NCI-H82 (cell line): Measurements from ENCODE around the gene KCNIP3.
A peak's percentile ranks its signal among the peaks of the same experiment; 100 is the strongest.
"Not testable (repeated sequence)": the region's sequence is repeated elsewhere in the genome, so short reads cannot be mapped to it uniquely, and the experiment has no call there.

ENCODE experiments used
- DNase-seq: peaks from one replicate; lab custom pipeline; 2025; lab: John Stamatoyannopoulos, UW

The KCNIP3 gene

DNA sequence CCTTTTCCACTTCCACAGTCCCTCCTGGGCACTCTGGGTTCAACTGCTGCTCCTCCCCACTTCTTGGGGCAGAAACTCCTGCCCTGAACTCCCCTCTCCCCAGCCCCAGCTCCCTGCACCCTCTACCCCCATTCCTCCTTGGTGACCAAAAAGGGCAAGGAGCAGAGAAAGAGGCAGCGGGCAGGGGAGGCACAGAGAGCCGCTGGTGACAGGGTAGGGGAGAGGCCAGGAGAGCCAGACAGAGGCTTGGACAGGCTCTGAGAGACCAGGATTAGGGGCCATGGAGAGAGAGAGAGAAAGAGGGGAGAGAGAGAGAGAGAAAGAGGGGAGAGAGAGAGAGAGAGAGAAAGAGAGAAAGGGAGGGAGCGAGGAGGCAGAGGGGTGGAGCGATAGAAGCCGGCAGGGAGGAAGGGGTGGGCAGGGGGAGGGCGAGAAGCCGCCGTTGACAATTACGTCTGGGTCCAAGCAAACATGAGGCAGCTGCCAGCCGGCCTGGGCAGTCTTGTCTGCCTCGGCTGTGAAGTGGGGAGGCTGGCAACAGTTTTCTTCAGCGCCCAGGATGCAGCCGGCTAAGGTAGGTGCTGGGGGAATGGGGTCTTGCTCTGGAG lies at the start of gene KCNIP3:
Gene KCNIP3 (plus strand): TSS at position 468 of the 608 bp plus-strand sequence. CDS start 92 bp downstream, at position 560.
- DNase-seq: peak; percentile 75

DNA sequence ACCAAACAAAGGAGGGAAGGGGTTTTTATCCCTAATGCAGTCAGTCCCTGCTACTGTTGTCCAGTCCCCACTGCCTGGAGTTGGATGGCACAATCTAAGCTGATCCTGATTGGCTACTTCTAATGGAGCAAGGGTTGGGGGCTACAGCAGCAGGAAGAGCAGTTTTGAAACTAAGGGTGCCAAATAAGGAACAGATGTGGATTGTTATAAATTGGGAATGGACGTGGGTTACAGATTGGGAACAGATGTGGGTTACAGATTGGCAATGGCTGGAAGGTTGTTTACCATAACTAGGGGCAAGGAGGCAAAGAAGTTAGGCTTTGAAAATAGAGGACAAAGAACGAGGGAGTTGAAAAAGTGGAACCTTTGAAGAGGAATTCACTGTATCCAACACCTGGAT lies 38.9 kb upstream of the KCNIP3 start:
- DNase-seq: no peak

DNA sequence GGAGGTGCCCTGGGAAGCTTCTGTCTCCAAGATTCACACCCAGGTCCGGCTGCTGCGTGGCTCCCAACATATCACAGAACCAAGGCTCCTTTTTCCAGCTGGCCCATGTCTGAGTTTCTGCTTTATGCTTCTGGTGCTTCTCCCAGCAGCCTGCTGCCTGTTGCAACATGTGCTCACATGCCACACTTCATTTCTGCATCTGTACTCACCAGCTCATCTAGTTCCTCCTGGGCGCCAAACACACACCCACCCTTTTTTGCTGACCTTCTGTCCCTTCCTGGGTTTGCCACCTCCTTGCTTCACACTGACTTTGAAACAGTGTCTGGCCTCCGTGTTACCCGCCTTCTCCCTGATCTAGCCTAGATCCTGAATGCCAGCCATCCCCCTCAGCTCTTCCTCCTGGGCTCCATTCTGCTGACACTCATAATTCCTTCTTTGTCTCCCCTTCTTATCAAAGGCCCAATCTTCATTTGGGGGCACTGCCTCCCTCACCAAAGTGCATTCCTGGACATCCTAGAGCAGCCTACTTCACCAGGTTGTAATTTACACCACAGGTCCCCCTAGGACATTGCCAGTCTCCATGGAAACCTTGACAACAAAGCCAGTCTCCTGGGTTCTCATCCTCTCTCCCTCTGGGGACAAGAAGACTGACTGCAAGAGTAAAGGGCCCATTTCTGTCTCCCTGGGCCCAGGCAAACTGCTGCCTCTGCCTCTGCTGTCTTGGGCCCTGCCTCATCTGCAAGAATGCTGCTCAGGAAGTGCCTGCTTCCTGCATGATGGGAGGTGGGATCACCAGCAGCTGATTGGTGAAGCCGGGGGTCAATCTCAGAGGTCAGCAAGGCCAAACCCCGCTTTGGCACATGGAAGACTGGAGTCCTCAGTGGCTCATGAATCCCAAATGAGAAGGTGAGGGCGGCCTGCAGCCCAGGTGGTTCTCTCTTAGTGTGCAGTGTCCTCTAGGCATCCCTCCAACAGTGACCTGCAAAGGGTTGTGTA lies 36.8 kb upstream of the KCNIP3 start:
- no peak for DNase-seq

DNA sequence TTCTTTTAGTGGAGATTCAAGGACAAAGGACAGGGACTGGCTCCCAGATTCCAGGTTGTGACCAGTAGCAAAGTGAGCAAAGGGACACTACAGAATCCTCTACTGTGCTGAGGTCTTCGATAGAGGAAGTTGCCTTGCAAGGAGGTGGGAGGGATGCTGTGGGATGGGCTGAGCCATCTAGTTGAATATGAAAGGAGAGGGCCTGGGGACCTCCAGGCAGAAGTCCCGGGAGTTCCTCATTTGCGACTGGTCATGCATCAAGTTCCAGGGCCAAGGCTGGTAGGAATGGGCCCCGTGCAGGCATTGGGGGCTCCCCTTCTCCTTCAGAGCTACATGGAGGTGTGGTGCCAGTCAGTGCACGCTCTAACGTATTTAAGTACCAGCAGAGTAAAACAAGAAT lies 35.5 kb upstream of the KCNIP3 start:
- DNase-seq: no peak

DNA sequence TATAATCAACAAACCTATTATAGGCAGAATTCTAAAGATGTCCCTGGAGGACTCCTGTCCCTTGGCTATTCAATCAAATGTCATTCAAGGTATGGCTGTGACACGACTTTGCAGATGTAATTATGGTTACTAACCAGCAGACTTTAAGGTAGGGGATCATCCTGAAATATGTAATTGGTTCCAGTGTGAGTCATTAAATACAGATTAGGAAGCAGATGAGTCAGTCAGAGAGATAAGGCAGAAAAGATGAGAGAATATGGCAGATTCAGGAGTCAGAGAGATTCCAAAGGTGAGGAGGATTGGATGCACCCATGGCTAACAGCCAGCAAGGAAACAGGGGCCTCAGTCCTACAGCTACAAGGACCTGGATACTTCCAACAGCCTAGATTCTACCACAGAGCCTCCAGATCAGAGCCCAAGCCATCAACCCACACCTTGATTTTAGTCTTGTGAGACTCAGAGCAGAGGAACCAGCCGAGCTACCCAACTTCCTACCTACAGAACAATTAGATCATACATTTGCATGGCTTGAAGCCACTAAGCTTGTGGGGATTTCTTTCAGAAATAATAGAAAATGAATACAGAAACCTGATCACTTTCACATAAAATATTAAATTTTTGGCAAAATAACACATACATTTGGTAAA lies 34.1 kb upstream of the KCNIP3 start:
- no peak for DNase-seq

DNA sequence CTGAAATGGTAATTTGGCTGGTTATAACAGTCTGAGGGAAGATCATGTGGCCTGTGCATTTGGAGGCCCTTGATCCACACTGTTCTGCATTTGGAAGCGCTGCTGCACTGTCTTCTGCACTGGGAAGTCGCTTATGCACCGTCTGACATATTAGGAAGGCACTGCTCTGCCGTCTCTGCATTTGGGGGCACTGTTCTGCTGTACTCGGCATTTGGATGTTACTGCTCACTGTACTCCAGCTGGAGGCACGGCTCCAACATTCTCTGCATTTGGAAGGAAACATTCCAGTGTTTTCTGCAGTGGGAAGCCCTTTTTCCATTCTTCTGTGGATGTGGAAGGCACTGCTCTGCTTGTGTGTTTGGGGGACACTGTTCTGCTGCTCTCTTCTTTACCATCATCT lies 32.5 kb upstream of the KCNIP3 start:
- peak; percentile 20 for DNase-seq

DNA sequence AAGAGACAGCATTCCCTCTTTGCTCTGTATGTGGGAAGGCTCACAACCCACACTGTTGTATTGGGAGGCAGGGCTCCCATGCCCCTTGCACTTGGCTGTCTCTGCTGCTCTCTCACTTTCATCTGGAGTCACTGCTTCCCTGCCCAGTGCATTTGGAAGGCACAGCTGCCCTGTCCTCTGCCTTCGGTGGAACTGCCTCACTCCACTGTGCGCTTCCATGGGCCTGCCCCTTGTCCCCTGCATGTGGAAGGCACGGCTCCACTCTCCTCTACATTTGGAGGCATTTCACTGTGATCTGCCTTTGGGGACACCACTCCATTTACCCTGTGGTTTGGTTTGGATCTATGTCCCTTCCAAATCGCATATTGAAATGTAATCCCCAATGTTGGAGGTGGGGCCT lies 32.0 kb upstream of the KCNIP3 start:
- no peak for DNase-seq

DNA sequence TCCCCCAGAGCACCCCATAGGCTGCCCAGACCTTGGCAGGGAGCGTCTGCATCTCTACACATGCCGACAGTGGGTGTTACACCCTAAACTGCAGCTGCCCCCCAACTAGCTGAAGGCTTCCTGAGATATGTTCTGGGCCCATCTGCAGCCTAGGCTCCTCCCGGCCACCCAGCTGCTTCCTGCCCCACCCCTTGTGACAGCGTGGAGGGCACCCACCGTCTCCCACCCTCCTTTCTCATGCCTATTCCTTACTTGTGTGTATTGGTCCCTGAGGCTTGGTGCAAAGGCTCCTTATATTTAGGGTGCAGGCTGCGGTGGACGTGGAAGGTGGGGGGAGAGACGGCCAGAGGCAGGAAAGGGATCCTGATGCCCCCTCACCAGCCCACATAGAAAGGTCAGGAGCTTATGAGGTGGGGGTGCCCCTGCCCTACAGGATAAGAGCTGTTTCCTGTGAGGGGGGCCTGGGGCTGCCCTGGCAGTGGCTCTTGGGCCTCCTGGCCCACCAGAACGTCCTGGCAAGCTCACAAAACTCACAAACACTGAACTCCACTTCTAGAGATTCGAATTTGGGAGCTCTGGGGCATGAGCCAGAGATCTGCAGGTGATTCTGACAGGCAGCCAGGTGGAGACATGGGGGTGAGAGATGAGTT lies 30.2 kb upstream of the KCNIP3 start:
- no peak for DNase-seq

DNA sequence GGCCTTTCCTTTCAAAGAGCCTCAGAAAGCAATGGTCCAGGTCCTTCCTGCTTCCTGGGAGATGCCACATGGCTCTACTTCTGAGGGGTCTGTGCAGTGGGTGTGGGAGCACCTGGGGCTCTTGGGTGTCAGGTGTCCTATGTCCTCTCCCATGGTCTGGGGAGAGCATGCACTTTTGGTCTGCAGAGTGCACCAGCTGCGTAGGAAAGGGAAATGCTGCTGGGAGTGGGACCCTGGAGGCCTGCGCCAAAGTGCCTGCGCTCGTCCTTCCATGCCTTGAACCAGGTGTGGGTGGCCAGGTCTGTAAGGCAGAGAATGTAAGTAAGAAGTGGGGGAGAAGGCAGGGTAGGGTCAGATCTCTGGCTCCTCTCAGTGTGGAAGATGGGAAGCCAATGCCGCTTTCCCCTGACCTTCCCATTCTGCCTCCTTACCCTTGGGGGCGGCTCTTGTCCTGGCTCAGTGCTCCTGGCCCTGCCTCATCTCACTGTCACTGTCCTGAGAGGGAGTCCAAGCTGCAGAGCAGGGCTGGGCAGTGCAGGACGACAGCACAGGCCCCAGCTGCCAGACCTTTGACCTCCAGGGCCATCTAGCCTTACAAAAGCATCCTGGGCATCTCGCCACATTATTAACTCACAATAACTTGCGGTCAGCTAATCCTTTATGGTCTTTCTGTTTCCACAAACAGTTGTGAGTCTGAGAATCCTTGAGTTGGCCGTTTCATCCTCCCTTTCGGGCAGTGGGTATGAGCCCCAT lies 29.5 kb upstream of the KCNIP3 start:
- no peak for DNase-seq

DNA sequence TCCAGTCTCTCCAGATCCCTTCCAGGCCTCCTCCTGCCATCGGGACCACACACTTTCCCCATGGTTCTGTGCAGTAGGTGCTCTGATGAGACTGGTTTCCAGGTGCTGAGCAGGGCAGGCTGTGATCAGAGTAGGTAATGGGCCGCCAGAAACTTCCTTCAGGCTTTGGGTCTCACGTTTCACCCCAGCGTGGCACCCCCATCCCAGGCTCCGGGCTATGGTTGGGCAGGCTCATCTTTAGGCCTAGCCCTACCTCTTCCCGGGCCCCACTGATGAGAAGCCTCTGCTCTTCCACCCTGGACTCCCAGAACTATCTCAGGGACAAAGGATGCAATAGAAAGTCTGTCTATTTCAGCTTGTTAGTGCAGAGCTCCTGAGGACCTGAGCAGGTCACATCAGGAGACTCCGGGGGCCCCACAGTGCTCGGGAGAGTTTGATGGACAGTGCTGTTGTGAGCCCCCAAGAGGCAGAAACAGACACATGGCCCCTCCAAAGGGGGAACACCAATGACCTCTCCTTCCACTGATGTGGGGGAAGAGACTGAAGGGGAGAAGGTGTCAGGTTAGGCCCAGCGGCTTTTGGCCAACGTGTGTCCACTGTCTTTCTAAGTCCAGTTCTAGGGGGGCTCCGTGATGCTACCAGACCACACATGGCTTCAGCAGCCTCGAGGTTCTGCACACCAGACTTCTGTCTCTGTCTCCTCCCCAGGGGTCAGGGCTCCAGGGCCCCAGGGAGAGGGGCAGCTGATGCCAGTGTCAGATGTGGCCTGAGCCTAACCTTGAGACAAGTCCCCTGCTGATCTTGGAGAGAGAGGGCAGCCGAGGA lies 28.7 kb upstream of the KCNIP3 start:
- DNase-seq: no peak

DNA sequence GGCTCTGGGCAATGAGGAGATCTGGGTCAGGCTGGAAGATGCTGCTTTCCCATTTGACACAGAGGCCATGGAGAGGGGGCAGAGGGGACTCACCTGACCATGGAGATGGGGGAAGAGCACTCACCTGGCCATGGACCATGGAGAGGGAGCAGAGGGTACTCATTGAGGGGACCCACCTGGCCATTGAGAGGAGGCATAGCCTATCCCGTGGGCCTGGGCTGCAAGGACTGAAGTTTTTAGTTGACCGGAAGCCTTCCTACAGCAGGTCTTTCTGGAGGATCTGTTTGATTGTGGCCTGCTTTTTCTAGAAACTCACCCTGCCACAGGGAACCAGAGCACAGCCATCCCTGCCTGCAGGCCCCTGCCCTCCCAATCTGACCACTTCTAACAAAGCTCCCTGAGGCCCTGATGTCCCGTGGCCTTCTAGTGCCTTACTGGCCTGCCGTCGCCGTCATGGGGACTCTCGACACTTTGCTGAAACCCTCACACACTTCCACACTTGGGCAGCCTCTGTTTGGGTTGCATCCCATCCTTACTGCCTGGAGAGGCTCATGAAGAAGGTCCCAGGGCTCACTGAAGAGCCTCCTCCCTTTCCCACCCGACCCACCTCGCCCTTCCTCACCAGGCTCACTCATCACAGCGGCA lies 28.0 kb upstream of the KCNIP3 start:
- DNase-seq: no peak

DNA sequence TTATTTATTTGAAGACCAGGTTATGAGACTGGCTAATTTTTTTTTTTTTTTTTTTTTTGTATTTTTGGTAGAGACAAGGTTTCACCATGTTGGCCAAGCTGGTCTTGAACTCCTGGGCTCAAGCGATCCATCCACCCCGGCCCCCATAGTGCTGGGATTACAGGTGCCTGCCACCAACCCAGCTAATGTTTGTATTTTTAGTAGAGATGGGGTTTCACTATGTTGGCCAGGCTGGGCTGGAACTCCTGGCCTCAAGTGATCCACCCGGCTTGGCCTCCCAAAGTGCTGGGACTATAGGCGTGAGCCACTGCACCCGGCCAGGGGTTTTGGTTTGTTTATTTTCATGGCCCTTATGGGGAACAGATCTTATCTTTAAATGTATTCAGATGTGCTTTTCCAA lies 27.4 kb upstream of the KCNIP3 start:
- DNase-seq: not testable (repeated sequence)

DNA sequence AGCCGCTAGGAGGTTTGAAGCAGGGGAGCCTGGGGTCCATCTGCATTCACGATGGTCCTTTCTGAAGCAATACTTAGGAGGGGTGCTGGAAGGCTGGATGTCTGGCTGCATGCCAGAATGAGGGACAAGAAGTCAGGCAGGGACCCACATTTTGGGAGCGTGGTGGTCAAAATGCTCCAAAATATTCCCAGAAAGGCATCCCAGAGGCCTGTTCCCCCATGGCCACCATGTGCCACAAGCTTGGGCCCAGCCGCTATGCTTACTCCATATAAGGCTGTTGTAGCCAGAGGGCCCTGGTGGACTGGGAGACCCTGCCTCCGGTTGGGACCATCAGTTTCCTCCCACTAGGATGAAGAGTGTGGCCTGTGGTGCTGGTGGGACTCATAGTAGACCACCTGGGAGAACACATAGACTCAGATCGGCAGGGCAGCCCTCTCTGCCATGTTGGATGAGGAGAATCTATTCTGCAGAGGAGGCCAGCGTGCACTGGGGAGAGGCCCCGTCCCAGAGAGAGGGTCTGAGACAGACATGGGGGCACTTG lies 26.5 kb upstream of the KCNIP3 start:
- no peak for DNase-seq

DNA sequence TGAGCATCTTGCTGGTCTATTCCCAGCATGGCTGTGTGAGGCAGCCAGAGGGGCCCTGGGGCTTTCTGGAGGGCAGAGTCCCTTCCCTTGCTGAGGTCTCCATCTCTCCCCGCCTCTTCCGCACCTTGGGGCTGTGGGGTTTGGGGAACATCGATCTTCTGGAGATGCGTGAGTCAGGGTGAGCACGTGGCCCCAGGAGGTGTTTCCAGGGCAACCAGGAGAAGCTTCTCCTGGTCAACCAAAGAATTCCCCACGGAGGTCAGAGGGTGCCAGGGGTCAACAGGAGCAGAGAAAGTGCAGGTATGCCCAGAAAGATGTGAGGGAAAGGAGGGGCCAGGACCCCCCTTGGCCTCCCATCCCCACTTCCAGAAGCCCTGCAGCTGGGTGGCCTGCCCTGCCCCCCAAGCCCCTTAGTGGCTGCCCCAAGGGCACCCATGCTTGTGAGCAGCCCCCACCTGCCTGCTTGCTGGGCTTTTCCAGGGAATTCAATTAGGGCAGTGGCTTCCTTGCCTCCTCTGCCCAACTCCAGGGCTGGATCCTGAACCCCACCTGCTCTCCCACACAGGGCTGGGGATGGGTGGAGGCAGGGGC lies 25.7 kb upstream of the KCNIP3 start:
- DNase-seq: no peak

DNA sequence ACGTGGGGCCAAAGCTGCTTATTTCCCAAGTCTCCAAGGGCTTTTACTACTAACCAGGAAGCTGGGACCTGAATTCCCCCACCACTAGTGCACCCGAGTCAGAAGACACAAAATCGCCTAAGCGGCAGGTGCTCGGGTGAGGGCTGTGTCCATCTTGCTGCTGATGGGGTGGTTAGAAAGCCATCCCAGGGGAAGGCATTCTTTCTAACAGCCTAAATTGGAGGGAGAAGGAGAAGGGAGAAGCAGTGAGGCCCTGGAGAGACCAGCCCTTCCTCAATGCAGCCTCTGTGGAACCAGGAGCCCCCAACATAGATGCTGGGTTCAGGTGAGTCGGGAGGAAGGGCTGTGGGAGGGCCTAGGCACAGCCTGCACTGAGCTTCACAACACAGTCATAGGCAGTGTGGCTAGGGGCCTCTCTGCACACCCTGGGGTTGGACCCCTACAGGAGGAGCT lies 24.8 kb upstream of the KCNIP3 start:
- no peak for DNase-seq

DNA sequence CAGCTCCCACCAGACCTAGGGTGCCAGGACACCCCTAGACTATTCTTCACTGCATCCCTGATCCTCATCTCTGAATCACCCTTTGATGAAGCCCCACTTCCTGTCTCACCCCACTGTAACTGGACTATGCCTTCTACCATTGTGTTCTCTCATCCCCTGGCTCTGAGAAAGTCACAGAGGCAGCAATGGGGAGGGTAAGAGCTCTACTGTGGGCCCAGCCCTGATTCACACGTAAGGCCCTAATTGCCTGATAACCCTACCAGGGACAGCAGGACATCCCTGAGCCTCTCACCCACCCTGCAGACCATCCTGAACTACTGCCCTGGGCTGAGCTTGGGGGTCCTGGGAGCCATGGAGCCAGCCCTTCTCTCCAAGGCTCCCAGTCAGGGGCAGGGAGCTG lies 24.4 kb upstream of the KCNIP3 start:
- no peak for DNase-seq

DNA sequence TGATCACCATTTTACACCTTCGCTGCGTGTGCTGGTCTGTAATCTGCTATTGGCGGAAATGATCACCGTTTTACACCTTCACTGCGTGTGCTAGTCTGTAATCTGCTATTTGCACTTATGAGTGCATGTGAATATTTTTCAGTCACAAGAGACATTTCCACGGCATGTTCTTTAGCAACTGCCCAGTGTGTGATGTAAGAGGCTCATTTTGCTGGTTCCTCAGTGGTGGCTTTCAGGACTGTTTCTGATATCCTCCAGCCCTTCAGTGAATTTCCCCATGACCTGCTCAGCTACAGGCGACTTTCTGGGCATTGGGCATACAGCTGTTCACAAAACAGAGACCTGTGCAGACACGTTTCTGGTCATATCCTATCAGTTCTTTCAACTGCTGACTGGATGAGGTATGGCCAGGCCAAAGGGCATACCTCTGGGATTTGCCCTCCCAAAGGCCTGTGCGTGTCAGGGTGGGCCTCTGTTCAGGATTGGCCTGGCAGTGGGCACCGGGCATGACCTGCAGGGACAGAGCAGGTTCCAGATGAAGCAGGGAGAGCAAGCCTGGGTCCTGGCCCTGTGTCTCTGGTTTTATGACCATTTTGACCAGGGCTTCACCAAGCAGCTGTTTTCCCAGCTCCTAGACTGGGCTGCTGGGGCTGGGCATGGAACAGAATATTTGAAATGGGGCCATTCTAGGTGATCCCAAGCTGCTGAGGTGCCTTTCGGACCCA lies 23.4 kb upstream of the KCNIP3 start:
- no peak for DNase-seq

DNA sequence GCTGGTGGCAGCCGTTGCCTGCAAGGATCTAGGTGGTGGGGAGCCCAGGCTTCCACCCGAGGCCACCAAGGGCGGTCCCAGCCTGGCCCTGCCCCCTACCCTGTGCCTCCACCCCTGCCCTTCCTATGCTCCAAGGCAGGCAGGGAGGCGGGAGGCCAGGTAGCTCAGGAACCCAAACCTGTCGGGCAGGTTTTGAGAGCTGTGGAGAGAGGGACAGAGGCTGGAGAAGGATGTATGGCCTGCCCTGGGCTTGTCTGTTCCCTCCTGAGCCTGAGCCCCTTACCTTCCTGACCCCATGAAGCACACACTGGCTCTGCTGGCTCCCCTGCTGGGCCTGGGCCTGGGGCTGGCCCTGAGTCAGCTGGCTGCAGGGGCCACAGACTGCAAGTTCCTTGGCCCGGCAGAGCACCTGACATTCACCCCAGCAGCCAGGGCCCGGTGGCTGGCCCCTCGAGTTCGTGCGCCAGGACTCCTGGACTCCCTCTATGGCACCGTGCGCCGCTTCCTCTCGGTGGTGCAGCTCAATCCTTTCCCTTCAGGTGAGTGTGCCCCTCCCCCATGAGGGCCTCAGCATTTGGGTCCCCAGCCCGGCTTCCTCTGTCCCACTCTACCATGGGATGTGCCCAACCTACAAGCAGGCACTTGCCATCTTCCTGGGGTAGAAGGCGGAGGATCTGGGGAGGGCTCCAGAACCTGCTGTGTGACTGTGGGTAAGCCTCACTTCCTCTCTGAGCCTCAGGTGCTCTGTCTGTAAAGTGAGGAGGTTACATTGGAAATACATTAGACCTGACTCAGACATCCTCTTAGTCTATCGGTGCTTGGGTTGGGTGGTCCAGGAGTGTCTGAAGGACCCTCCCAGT lies 22.6 kb upstream of the KCNIP3 start, which contains the start of gene PROM2:
Gene PROM2 (plus strand): TSS at position 159 of the 860 bp plus-strand sequence. CDS start 137 bp downstream, at position 296.
- no peak for DNase-seq
